ENCODE data around the gene KLF13.

GRCh38 chr15:31381801-31382712, 55.4 kb downstream of the KLF13 start:
- TF ChIP-seq CTCF (IDR thresholded peaks at IDR 0.05; ENCODE audit: low read depth, low read length, poor library complexity, severe bottlenecking), result no peak
- no peak for TF ChIP-seq EZH2phosphoT487 (IDR thresholded peaks at IDR 0.05; ENCODE audit: borderline replicate concordance, low read length)
